ENCODE data around the gene CABP1. TPM values are rescaled to one million over a fixed set of nuclear protein-coding genes. Genes with fewer than 3 reads are reported as not detected.

Gene CABP1
- polyA plus RNA-seq, 1 donor: 7.7 TPM

- no peak for DNase-seq
Observed at GRCh38 chr12:120692524-120693033, 52.2 kb downstream of the CABP1 start.

- no peak for DNase-seq
Observed at GRCh38 chr12:120693848-120694247, 53.4 kb downstream of the CABP1 start.

GRCh38 chr12:120696626-120697025 lies 56.2 kb downstream of the CABP1 start:
- DNase-seq: no peak

- DNase-seq: no peak
Observed at GRCh38 chr12:120697344-120697743, 56.9 kb downstream of the CABP1 start.

GRCh38 chr12:120698665-120699064 lies 58.2 kb downstream of the CABP1 start:
- no peak for DNase-seq

- DNase-seq: no peak
Observed at GRCh38 chr12:120699553-120699952, 59.1 kb downstream of the CABP1 start.

GRCh38 chr12:120700886-120701285 lies 60.5 kb downstream of the CABP1 start:
- DNase-seq: no peak

- no peak for DNase-seq
Observed at GRCh38 chr12:120702637-120703036, 62.2 kb downstream of the CABP1 start.

- DNase-seq: no peak
Observed at GRCh38 chr12:120703311-120703942, 63.0 kb downstream of the CABP1 start.

- DNase-seq: no peak
Observed at GRCh38 chr12:120705618-120706017, 65.2 kb downstream of the CABP1 start.

GRCh38 chr12:120706029-120706428 lies 65.6 kb downstream of the CABP1 start:
- no peak for DNase-seq

- DNase-seq: no peak
Observed at GRCh38 chr12:120708651-120709050, 68.2 kb downstream of the CABP1 start.

- DNase-seq: peak; percentile 66
Observed at GRCh38 chr12:120710031-120710804, 69.8 kb downstream of the CABP1 start, which contains the start of gene UNC119B. TSS of gene UNC119B (plus strand) at chr12:120710458. CDS start at chr12:120710475, 17 bp downstream.

- peak; percentile 32 for DNase-seq
Observed at GRCh38 chr12:120710805-120711296, 70.4 kb downstream of the CABP1 start.

- no peak for DNase-seq
Observed at GRCh38 chr12:120711411-120711810, 71.0 kb downstream of the CABP1 start.

- no peak for DNase-seq
Observed at GRCh38 chr12:120712610-120713009, 72.2 kb downstream of the CABP1 start.

GRCh38 chr12:120713861-120714482 lies 73.5 kb downstream of the CABP1 start:
- DNase-seq: peak; percentile 78

Other genes with a start within 250 kb of the CABP1 start
- 260 TPM for gene COX6A1, start 202.5 kb upstream of the CABP1 start, polyA plus RNA-seq (ENCODE audit: insufficient read length)
- gene TRIAP1, start 194.2 kb upstream of the CABP1 start, polyA plus RNA-seq (ENCODE audit: insufficient read length): 39.1 TPM
- gene GATC, start 194.2 kb upstream of the CABP1 start, polyA plus RNA-seq (ENCODE audit: insufficient read length): 36.2 TPM
- 222 TPM for gene SRSF9, start 170.9 kb upstream of the CABP1 start, polyA plus RNA-seq (ENCODE audit: insufficient read length)
- gene DYNLL1, start 144.5 kb upstream of the CABP1 start, polyA plus RNA-seq (ENCODE audit: insufficient read length): 446 TPM
- 65.0 TPM for gene COQ5, start 111.5 kb upstream of the CABP1 start, polyA plus RNA-seq (ENCODE audit: insufficient read length)
- gene RNF10, start 106.3 kb upstream of the CABP1 start, polyA plus RNA-seq (ENCODE audit: insufficient read length): 284 TPM
- 65.0 TPM for gene POP5, start 59.2 kb upstream of the CABP1 start, polyA plus RNA-seq (ENCODE audit: insufficient read length)
- gene MLEC, start 46.5 kb downstream of the CABP1 start, polyA plus RNA-seq (ENCODE audit: insufficient read length): 193 TPM
- 82.4 TPM for gene UNC119B, start 69.8 kb downstream of the CABP1 start, polyA plus RNA-seq (ENCODE audit: insufficient read length)
- gene ACADS, start 85.2 kb downstream of the CABP1 start, polyA plus RNA-seq (ENCODE audit: insufficient read length): 14.5 TPM

Measured in left kidney (tissue), 2 donors.